ENCODE data around the gene SLC35A2.
A peak's percentile ranks its signal among the peaks of the same experiment; 100 is the strongest.

Gene SLC35A2

GRCh38 chrX:48913605-48914366, 2.3 kb upstream of the SLC35A2 start:
- no peak overlapping the region for H3K9ac ChIP-seq (ENCODE audit: low read depth, low read length)
- peak overlapping the region; percentile 87 for H3K4me3 ChIP-seq (ENCODE audit: low read depth, low read length)
- peaks cover 49% of the 10 kb centered on the region for H3K36me3 ChIP-seq (ENCODE audit: control insufficient read depth, insufficient read depth, low read length)
- no peak overlapping the region for H3K27ac ChIP-seq (ENCODE audit: low read depth, low read length)
- peaks cover 12% of the 10 kb centered on the region; the same call in 1 of the 2 replicates for H3K4me1 ChIP-seq (ENCODE audit: control insufficient read depth, insufficient read depth, low read length)
- no peaks in the 10 kb centered on the region for H3K27me3 ChIP-seq (ENCODE audit: control insufficient read depth, insufficient read depth, low read length)
- H3K9me3 ChIP-seq (ENCODE audit: control insufficient read depth, insufficient read depth, low read length) = peaks cover 26% of the 10 kb centered on the region

GRCh38 chrX:48910926-48911411, 477 bp downstream of the SLC35A2 start:
- Histone ChIP-seq H3K9me3 (ENCODE audit: control insufficient read depth, insufficient read depth, low read length) (peaks cover 26% of the 10 kb centered on the region), H3K9ac (ENCODE audit: low read depth, low read length) (peak overlapping the region; percentile 83), H3K36me3 (ENCODE audit: control insufficient read depth, insufficient read depth, low read length) (peaks cover 50% of the 10 kb centered on the region), H3K27me3 (ENCODE audit: control insufficient read depth, insufficient read depth, low read length) (no peaks in the 10 kb centered on the region), H3K4me3 (ENCODE audit: low read depth, low read length) (peak overlapping the region; percentile 87), H3K27ac (ENCODE audit: low read depth, low read length) (peak overlapping the region; percentile 94), H3K4me1 (ENCODE audit: control insufficient read depth, insufficient read depth, low read length) (peaks cover 12% of the 10 kb centered on the region; the same call in 1 of the 2 replicates)

- Histone ChIP-seq H3K27me3 (ENCODE audit: control insufficient read depth, insufficient read depth, low read length) (no peaks in the 10 kb centered on the region), H3K9ac (ENCODE audit: low read depth, low read length) (no peak overlapping the region), H3K4me1 (ENCODE audit: control insufficient read depth, insufficient read depth, low read length) (peaks cover 12% of the 10 kb centered on the region; the same call in 1 of the 2 replicates), H3K36me3 (ENCODE audit: control insufficient read depth, insufficient read depth, low read length) (peaks cover 49% of the 10 kb centered on the region), H3K4me3 (ENCODE audit: low read depth, low read length) (no peak overlapping the region), H3K9me3 (ENCODE audit: control insufficient read depth, insufficient read depth, low read length) (peaks cover 27% of the 10 kb centered on the region), H3K27ac (ENCODE audit: low read depth, low read length) (no peak overlapping the region)
These were observed 1.6 kb downstream of the SLC35A2 start for GRCh38 chrX:48909703-48910294.

GRCh38 chrX:48908600-48908999, 2.8 kb downstream of the SLC35A2 start:
- peaks cover 7% of the 10 kb centered on the region; the same call in 1 of the 2 replicates for H3K4me1 ChIP-seq (ENCODE audit: control insufficient read depth, insufficient read depth, low read length)
- peaks cover 45% of the 10 kb centered on the region for H3K36me3 ChIP-seq (ENCODE audit: control insufficient read depth, insufficient read depth, low read length)
- H3K4me3 ChIP-seq (ENCODE audit: low read depth, low read length) = no peak overlapping the region
- H3K27ac ChIP-seq (ENCODE audit: low read depth, low read length) = no peak overlapping the region
- H3K9ac ChIP-seq (ENCODE audit: low read depth, low read length) = no peak overlapping the region
- H3K9me3 ChIP-seq (ENCODE audit: control insufficient read depth, insufficient read depth, low read length) = peaks cover 25% of the 10 kb centered on the region
- H3K27me3 ChIP-seq (ENCODE audit: control insufficient read depth, insufficient read depth, low read length) = no peaks in the 10 kb centered on the region

- no peak overlapping the region for H3K27ac ChIP-seq (ENCODE audit: low read depth, low read length)
- H3K4me1 ChIP-seq (ENCODE audit: control insufficient read depth, insufficient read depth, low read length) = no peaks in the 10 kb centered on the region
- H3K9me3 ChIP-seq (ENCODE audit: control insufficient read depth, insufficient read depth, low read length) = peaks cover 23% of the 10 kb centered on the region
- H3K36me3 ChIP-seq (ENCODE audit: control insufficient read depth, insufficient read depth, low read length) = peaks cover 65% of the 10 kb centered on the region
- H3K4me3 ChIP-seq (ENCODE audit: low read depth, low read length) = no peak overlapping the region
- no peak overlapping the region for H3K9ac ChIP-seq (ENCODE audit: low read depth, low read length)
- H3K27me3 ChIP-seq (ENCODE audit: control insufficient read depth, insufficient read depth, low read length) = no peaks in the 10 kb centered on the region
These were observed 6.2 kb downstream of the SLC35A2 start for GRCh38 chrX:48905090-48905790.

GRCh38 chrX:48904626-48905025, 6.8 kb downstream of the SLC35A2 start:
- Histone ChIP-seq H3K9ac (ENCODE audit: low read depth, low read length) (no peak overlapping the region), H3K27ac (ENCODE audit: low read depth, low read length) (no peak overlapping the region), H3K4me1 (ENCODE audit: control insufficient read depth, insufficient read depth, low read length) (no peaks in the 10 kb centered on the region), H3K36me3 (ENCODE audit: control insufficient read depth, insufficient read depth, low read length) (peaks cover 63% of the 10 kb centered on the region), H3K9me3 (ENCODE audit: control insufficient read depth, insufficient read depth, low read length) (peaks cover 25% of the 10 kb centered on the region), H3K27me3 (ENCODE audit: control insufficient read depth, insufficient read depth, low read length) (no peaks in the 10 kb centered on the region), H3K4me3 (ENCODE audit: low read depth, low read length) (no peak overlapping the region)

- H3K4me1 ChIP-seq (ENCODE audit: control insufficient read depth, insufficient read depth, low read length) = no peaks in the 10 kb centered on the region
- peaks cover 27% of the 10 kb centered on the region for H3K9me3 ChIP-seq (ENCODE audit: control insufficient read depth, insufficient read depth, low read length)
- H3K27ac ChIP-seq (ENCODE audit: low read depth, low read length) = no peak overlapping the region
- H3K4me3 ChIP-seq (ENCODE audit: low read depth, low read length) = no peak overlapping the region
- peaks cover 61% of the 10 kb centered on the region for H3K36me3 ChIP-seq (ENCODE audit: control insufficient read depth, insufficient read depth, low read length)
- no peaks in the 10 kb centered on the region for H3K27me3 ChIP-seq (ENCODE audit: control insufficient read depth, insufficient read depth, low read length)
- no peak overlapping the region for H3K9ac ChIP-seq (ENCODE audit: low read depth, low read length)
These were observed 7.3 kb downstream of the SLC35A2 start for GRCh38 chrX:48904180-48904579.

GRCh38 chrX:48903290-48903689, 8.2 kb downstream of the SLC35A2 start:
- no peaks in the 10 kb centered on the region for H3K27me3 ChIP-seq (ENCODE audit: control insufficient read depth, insufficient read depth, low read length)
- H3K27ac ChIP-seq (ENCODE audit: low read depth, low read length) = no peak overlapping the region
- peaks cover 61% of the 10 kb centered on the region for H3K36me3 ChIP-seq (ENCODE audit: control insufficient read depth, insufficient read depth, low read length)
- H3K9ac ChIP-seq (ENCODE audit: low read depth, low read length) = no peak overlapping the region
- peaks cover 27% of the 10 kb centered on the region for H3K9me3 ChIP-seq (ENCODE audit: control insufficient read depth, insufficient read depth, low read length)
- H3K4me1 ChIP-seq (ENCODE audit: control insufficient read depth, insufficient read depth, low read length) = no peaks in the 10 kb centered on the region
- H3K4me3 ChIP-seq (ENCODE audit: low read depth, low read length) = no peak overlapping the region

- no peaks in the 10 kb centered on the region for H3K27me3 ChIP-seq (ENCODE audit: control insufficient read depth, insufficient read depth, low read length)
- H3K36me3 ChIP-seq (ENCODE audit: control insufficient read depth, insufficient read depth, low read length) = peaks cover 61% of the 10 kb centered on the region
- H3K4me3 ChIP-seq (ENCODE audit: low read depth, low read length) = no peak overlapping the region
- peaks cover 27% of the 10 kb centered on the region for H3K9me3 ChIP-seq (ENCODE audit: control insufficient read depth, insufficient read depth, low read length)
- no peak overlapping the region for H3K9ac ChIP-seq (ENCODE audit: low read depth, low read length)
- H3K27ac ChIP-seq (ENCODE audit: low read depth, low read length) = no peak overlapping the region
- H3K4me1 ChIP-seq (ENCODE audit: control insufficient read depth, insufficient read depth, low read length) = no peaks in the 10 kb centered on the region
These were observed 8.7 kb downstream of the SLC35A2 start for GRCh38 chrX:48902776-48903175.

- Histone ChIP-seq H3K9me3 (ENCODE audit: control insufficient read depth, insufficient read depth, low read length) (peaks cover 27% of the 10 kb centered on the region), H3K36me3 (ENCODE audit: control insufficient read depth, insufficient read depth, low read length) (peaks cover 61% of the 10 kb centered on the region), H3K4me3 (ENCODE audit: low read depth, low read length) (no peak overlapping the region), H3K27ac (ENCODE audit: low read depth, low read length) (no peak overlapping the region), H3K27me3 (ENCODE audit: control insufficient read depth, insufficient read depth, low read length) (no peaks in the 10 kb centered on the region), H3K9ac (ENCODE audit: low read depth, low read length) (no peak overlapping the region), H3K4me1 (ENCODE audit: control insufficient read depth, insufficient read depth, low read length) (no peaks in the 10 kb centered on the region)
These were observed 9.3 kb downstream of the SLC35A2 start for GRCh38 chrX:48902135-48902534.

- H3K4me1 ChIP-seq (ENCODE audit: control insufficient read depth, insufficient read depth, low read length) = 0 out of 2 replicates have a peak, but pooled peaks cover 3% of the 10 kb centered on the region
- no peak overlapping the region for H3K27ac ChIP-seq (ENCODE audit: low read depth, low read length)
- H3K27me3 ChIP-seq (ENCODE audit: control insufficient read depth, insufficient read depth, low read length) = no peaks in the 10 kb centered on the region
- H3K9me3 ChIP-seq (ENCODE audit: control insufficient read depth, insufficient read depth, low read length) = peaks cover 33% of the 10 kb centered on the region
- H3K9ac ChIP-seq (ENCODE audit: low read depth, low read length) = no peak overlapping the region
- H3K4me3 ChIP-seq (ENCODE audit: low read depth, low read length) = no peak overlapping the region
- peaks cover 54% of the 10 kb centered on the region for H3K36me3 ChIP-seq (ENCODE audit: control insufficient read depth, insufficient read depth, low read length)
These were observed 10.4 kb downstream of the SLC35A2 start for GRCh38 chrX:48901069-48901468.
